H1 (cell line): ENCODE data around the gene P2RY14. TPM values are rescaled to one million over a fixed set of nuclear protein-coding genes. Genes with fewer than 3 reads are reported as not detected.

Experiments used
- ATF2 ChIP-seq: IDR thresholded peaks from 2 replicates; pipeline ENCODE4 v1.6.1; 2012; ENCODE audit warnings: low read length, inconsistent platforms
- CHD2 ChIP-seq: IDR thresholded peaks from 2 replicates; pipeline ENCODE4 v1.6.1; 2012; ENCODE audit warnings: low read length, improper control_type of control experiment
- CTCF ChIP-seq, 3 experiments: IDR thresholded peaks; 1 replicate in 2 of 3; 2 replicates in 1 of 3; pipeline versions ENCODE4 v1.5.1 to v1.6.1; 2011; ENCODE audit warnings: low read length in 3 of 3, mild to moderate bottlenecking in 3 of 3, inconsistent platforms in 2 of 3, low read depth in 1 of 3, moderate library complexity in 1 of 3; ENCODE audit not compliant: insufficient read depth in 1 of 3; ENCODE audit errors: control extremely low read depth in 1 of 3
- JUN ChIP-seq: IDR thresholded peaks from 2 replicates; pipeline ENCODE4 v1.6.1; 2011; ENCODE audit warnings: low read depth, mild to moderate bottlenecking, improper control_type of control experiment, low read length
- JUND ChIP-seq: IDR thresholded peaks from 2 replicates; pipeline ENCODE4 v1.6.1; 2011; ENCODE audit warnings: mild to moderate bottlenecking, improper control_type of control experiment, low read length
- MAX ChIP-seq: IDR thresholded peaks from 2 replicates; pipeline ENCODE4 v1.6.1; 2012; ENCODE audit warnings: inconsistent platforms
- POU5F1 ChIP-seq: IDR thresholded peaks from 2 replicates; pipeline ENCODE4 v1.6.1; 2011; ENCODE audit warnings: low read depth, mild to moderate bottlenecking, low read length, moderate library complexity
- RAD21 ChIP-seq, 2 experiments: IDR thresholded peaks in 1 of 2; conservative IDR thresholded peaks in 1 of 2; 2 replicates each; pipeline ENCODE4 v1.6.1; 2011; ENCODE audit warnings: low read depth in 2 of 2, low read length in 2 of 2, improper control_type of control experiment in 1 of 2, inconsistent platforms in 1 of 2, mild to moderate bottlenecking in 1 of 2, moderate library complexity in 1 of 2
- SAP30 ChIP-seq: fragments of 300-600 bp; sonication (generic); IDR thresholded peaks from 2 replicates; pipeline ENCODE4 v1.7.1; 2012; ENCODE audit warnings: low read length, moderate library complexity, mild to moderate bottlenecking, inconsistent platforms; ENCODE audit not compliant: insufficient read depth, insufficient replicate concordance
- TBP ChIP-seq: IDR thresholded peaks from 2 replicates; pipeline ENCODE4 v1.6.1; 2011; ENCODE audit warnings: low read depth, low read length, improper control_type of control experiment
- polyA plus RNA-seq, 7 experiments: library from polyadenylated mRNA; depleted of rRNA in 3 of 7; stranded (reverse) in 5 of 7; unstranded in 2 of 7; fragments of >200 nt in 5 of 7; fragments of 200-250 nt in 2 of 7; gene quantifications; 1 replicate in 5 of 7; 2 replicates in 1 of 7; 4 replicates in 1 of 7; pipeline versions ENCODE4 v1.2.1 to v1.2.3, GENCODE V29; 2011 to 2013; ENCODE audit warnings: missing spikeins in 2 of 7, mixed read lengths in 2 of 7
- total RNA-seq: library from RNA; stranded (reverse); fragmentation: NEBNext Ultra II Directional; extraction: Animal tissue kit (Norgen Biotek cat#: 25700); gene quantifications from 2 replicates; pipeline ENCODE4 v1.2.1, GENCODE V29; 2021

The P2RY14 gene
- total and polyA plus RNA-seq, 2 of the 8 experiments (the other 6 are each of a cell fraction or from before 2014, with no cell fraction given) = not detected

GRCh38 chr3:151201051-151201730 is 77.2 kb downstream of the P2RY14 start (continued):
- TF ChIP-seq CTCF (IDR thresholded peaks at IDR 0.05; ENCODE audit: control extremely low read depth in 1 of 3, insufficient read depth in 1 of 3, low read depth in 1 of 3, low read length in 3 of 3) = no peak
- TF ChIP-seq CHD2 = no peak
- TF ChIP-seq SAP30 = no peak
- TF ChIP-seq JUN = no peak
- TF ChIP-seq RAD21 (IDR thresholded peaks at IDR 0.05 in 1 of 2, conservative IDR thresholded peaks at IDR 0.05 in 1 of 2; ENCODE audit: low read depth in 2 of 2, low read length in 2 of 2) = no peak
- no peak for TF ChIP-seq ATF2
- TF ChIP-seq TBP = no peak
- TF ChIP-seq MAX = no peak
- TF ChIP-seq JUND = no peak
- TF ChIP-seq POU5F1 = no peak
